NOMO-1 treated with DMSO at 0.1 percent for 48 hours (cell line): ENCODE data around the gene PTPRG.

ENCODE experiments used
- DNase-seq: peaks from one replicate; lab custom pipeline; 2025; ENCODE audit not compliant: unreplicated experiment; lab: John Stamatoyannopoulos, UW

Gene PTPRG

DNA sequence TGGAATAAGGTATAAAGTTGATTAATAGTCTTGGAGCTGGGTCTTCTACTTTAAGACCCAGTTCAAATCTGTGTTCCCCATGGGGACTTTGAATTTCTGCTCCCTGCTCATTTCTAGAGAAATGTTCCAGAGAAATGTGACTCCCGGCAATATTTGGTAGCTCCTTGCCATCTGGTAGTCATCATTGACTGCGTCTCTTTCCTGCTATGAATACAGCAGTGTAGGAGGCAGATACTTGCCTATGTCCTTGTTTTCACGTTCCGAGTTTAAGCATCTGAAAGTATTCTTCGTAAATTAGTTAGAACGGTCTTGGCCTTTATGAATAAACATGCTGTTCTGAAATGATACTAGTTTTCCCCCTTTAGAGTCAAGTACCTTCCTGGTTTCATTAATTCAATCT lies 352.9 kb downstream of the PTPRG start:
- no peak for DNase-seq

DNA sequence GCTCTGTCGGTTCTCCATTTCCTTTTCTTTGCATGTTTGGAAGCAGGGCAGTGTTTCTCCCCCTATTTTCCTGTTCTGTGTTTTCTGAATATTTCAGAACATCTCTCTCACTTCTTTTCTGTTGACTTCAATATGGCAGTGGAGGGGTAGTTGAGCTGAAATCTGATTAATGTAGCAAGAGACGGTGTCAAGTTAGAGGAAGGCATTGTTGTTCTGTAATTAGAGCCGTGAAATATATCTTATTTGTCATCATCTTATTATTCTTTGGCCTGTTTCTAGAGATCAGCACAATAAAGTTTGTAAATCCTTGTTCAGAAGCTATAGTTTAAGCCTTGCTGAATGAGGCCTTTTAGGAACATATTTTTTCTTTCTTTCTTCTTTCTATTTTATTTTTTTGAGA lies 353.9 kb downstream of the PTPRG start:
- DNase-seq: no peak

DNA sequence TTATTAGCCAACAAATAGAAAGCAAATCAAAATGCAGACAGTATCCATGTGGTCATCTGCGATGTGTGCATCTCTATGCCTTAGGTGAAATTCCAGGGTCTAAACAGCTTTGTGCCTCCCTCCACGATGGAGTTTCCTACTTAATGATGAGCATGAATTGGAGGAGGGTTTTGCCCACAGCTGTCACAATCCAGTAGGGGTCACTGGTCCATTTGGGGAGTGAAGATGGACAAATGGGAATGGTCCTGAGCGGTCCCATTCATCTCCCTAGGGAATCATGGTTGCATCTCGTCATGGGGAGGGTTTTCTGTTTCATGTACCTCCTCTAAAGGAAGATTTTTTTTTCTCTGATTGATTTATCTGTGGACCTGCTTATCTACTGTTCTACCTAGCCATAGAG lies 358.0 kb downstream of the PTPRG start:
- no peak for DNase-seq

DNA sequence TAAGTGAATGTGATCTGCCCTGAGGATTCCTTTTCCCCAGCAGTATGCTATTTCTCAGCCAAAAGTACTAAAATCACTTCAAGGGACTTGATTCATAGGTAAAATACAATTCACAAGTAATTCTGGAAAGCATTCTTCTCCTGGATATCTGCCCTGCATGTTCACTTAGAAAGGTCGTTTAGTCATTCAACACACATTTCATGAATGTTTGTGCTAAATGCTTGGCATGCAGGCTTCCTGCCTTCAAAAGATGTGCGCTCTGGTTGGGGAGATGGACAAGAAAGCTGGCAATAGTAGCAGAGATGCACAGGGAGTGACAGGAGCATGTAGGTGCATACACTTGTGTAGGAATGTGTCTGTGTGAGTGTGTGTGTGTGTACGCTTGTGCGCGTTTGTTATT lies 360.7 kb downstream of the PTPRG start:
- no peak for DNase-seq

DNA sequence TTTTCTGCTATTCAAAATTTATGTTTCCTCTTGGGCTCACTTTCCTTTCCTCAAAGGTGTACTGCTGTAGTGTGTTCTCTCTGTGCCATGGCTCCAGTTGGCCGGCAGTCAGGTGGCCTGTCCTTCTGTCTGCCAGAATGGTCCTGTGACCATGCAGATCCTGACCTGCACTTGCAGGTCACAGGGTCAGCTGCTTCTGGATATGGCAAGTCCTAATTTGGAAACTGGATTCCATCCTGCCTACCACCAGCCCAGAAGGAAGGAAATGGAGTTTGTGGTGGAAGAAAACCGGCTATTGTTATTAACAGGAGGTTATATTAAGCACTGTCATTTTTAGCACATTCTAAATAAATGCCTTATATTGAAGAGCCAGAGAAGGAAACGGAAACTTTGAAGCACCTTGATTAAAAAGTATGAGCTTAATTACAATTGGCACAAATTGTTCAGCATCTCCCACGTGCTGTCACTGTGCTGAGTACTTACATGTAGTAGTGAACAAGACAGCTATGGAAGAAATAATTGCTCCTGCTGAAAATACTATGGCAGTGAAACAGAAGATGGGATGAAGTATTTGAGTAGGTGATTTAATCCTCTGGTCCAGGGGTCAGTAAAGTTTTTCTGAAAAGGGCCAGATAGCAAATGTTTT lies 362.8 kb downstream of the PTPRG start:
- no peak for DNase-seq

DNA sequence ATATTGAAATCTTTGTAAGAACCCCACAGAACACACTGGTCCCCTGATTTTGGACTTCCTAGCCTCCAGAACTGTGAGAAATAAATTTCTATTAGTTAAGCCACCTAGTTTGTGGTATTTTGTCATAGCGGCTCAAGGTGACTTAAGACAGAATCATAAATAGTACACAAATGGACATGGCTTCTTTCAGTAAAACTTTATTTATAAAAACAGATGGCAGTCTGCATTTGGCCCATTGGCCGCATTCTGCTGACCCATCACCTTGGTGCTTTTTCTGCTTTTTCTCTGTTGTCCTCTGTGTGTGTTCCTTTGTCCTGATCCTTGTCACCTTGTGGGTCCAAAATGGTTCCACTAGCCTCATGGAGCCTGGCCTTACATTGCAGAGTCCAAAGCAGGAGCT lies 363.6 kb downstream of the PTPRG start:
- no peak for DNase-seq

DNA sequence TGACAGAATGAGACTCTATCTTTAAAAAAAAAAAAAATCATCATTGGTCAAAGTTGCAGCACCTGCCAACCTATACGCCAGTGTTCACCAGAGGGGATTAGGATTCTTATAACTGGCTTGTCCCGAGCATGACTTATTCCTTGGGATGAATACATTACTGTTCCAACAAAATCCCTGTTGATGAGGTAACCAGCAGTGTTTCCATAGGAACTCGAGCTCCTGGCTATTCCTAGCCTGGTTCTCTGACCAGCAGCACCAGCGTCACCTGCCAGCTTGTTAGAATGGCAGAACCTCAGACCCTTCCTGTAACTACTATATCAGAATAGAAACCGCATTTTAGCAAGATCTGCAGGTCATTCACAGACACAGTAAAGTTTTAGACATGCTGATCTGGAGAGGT lies 364.4 kb downstream of the PTPRG start:
- no peak for DNase-seq

DNA sequence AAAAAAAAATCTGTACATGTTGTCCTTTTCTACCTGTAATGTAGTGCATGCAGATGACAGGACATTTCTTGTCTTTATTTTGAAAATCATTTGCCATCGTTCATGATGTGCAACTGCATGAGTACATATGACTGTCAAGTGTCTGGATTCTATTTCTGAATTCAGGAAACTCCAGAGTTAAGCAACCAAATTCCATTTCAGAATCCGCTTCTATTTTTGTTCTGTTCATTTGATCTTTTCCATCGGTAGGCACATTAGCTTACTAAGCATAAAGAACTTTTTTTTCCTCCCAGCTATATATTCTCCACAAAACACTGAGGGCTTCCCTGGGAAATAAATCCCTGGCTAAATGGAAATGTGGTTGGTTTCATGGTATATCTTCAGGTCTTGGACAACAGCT lies 365.6 kb downstream of the PTPRG start:
- DNase-seq: no peak

DNA sequence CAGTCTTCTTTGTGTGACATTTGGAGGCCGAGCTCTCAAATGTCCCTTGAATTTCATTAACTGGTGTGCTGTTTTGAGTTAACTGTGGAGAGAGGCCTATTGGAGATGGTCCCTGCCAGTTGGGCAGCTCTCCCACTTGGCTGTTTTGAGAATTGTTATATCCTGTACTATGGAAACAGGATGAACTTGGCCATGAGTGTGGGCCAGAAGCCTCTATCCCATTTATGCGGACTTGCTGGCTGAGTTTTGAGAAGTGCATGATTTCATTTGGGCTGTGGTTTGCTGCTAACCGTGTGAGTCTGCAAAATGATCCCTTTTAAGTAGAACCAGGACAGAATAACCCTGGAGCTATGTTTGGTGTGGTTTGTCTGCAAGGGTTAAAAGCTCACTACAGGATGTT lies 366.0 kb downstream of the PTPRG start:
- no peak for DNase-seq

DNA sequence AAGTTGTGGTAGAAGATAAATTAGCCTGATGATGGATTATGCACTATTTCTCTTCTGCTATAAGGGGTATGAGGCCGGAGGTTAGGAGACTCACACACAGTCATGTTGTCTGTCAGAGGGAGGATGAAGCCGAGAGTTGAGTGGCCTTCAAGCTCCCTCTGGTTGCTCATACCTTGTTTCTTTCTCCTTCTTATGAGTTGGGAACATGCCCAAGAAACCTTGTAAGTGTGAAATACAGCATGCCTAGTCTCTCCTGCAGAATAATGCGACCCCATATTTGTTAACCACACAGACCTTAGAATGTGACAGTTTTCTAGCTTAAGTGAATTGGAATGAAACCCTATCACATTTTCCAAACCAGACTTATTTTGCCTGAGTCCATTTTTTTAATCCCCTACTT lies 366.7 kb downstream of the PTPRG start:
- no peak for DNase-seq

DNA sequence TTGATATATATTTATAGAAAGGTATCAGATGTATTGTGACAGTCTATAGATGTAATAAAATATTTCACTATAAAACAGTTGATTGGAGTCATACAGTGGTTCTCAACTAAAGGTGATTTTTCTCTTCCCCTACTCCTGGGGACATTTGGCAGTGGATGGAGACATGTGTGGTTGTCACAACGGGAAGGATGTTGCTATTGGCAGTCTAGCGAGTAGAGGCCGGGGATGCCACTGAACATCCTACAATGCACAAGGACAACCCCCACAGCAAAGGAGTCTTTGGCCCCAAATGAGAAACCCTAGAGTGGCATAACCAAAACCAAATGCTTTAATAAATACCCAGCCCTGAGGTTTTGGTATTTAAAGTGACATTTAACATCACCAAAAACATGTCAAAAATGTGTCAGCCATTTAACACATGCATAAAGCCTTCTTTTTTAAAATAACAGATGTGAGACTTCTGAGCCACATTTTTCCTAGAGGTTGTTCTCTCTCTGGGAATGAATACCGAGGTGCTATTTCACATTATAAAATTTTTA lies 367.5 kb downstream of the PTPRG start:
- no peak for DNase-seq

DNA sequence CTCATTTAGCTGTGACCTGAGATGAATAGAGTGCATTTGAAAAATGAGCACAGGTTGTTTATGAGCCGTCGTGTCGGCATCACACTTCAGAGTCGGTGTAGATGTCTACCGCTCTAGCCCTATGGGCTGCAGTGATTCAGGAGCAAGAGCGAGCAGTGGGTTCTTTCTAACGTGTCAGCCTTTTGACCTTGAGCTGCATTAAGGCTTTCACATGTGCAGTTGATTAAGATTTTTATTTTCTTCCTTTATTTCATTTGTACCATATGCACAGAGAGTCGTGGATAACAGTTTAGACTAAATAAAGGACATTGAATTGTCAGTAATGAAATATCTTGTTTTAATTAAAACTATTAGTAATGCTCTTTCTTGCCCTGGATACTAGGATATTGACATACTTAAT lies 368.2 kb downstream of the PTPRG start:
- DNase-seq: no peak

DNA sequence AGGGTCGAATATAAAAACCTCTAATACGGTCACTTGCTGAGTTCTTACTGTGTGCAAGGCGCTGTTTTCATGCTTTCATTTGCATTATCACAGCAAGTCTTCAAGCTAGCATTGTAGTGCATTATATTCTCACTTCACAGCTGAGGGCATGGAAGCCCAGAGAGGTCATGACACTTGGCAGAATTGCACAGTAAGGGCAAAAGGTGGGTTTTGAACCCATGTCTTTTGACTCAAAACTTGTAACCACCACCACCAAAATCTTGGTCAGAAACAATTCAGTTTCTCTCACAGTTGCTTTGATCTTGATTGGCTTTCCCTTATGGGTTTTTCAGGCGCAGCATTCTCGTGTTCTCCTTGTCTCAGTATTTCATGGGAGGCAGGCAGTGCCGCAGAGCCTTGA lies 371.1 kb downstream of the PTPRG start:
- no peak for DNase-seq

DNA sequence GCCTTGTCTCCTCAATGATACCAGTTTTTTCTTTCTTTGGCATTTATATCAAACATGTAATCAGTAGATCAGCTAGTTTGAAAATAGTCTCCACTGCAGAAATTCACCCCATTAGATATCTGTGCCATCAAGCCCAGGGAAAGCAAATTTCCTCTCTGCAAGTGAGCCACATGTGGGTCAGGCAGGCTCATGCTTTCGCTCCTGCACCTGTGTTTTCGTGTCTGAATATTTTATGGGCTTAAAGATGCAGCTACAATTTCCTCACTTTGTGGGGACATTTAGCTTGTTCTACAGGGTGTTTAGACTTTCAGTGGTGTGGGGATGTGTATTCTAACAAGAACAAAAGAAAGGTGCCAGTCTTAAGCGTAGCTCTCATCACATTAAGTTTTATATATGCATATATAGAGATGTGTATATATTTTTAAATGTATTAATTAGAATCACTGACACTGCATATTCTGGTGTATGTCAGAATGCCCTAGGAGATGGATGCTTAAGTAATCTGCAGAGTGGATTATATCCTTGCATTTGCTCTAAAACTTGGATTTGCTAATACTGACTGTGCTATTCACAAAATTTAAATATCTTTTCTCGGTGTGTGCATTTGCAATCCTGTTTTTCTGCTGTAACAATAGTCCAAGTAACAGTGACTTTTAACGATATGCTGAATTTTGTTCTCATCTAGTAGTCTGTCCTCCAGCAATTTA lies 372.6 kb downstream of the PTPRG start:
- DNase-seq: no peak

DNA sequence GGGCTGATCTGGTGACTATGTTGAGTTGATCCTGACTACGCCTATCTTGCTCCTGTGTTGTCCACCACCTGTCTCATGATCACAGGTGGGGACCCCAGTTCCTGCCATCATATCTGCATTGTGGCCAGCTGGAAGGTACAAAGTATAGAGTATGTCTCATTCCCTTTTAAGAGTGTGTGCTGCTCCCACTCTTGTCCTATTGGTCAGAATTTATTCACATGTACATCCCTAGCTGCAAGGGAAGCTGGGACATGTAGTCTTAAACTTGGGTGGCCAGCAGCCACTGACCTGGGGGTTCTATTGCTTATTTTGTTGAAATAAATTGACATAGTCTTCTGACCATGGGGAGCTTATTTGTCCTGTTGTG lies 373.1 kb downstream of the PTPRG start:
- DNase-seq: no peak

DNA sequence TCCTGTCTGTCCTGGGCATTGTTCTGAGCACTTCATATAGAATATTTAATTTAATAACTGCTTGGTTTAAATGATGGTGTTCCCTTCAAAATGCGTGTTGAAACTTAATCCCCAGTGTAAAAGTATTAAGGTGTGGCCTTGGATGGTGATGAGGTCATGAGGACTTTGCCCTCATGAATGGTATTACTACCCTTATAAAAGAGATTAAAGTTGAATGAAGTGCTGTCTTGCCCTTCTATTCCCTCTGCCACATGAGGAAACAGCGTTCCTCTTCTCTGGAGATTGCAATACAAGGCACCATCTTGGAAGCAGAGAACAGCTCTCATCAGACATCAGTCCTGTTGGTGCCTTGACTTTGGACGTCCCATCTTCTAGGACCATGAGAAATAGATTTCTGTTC lies 374.4 kb downstream of the PTPRG start:
- DNase-seq: no peak

DNA sequence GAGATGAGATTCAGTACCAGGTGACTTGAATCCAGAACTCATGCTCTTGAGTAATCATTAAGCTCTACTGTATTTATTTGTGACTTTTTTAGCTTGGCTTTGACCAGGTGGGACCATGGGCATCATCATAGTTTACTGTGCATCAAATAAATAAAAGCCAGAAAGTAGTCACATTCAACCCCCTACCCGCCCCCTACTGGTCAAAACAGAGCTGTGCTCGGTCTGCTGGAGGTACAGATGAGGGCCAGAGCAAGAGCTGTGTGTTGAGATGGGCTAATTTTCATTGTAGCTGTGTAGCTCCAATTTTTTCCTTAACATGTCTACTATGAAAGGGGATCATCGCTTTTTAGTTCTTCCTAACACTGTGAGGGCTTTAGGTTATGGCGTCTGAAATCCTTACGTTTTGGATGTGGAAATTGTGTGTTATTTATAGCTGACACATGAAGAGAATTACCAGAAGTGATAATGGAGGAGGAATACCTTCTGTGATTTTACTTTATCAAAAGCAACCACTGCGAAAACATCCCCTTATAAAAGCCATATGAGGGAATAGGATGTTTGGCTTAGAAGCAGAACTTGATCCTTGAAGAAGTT lies 375.1 kb downstream of the PTPRG start:
- no peak for DNase-seq

DNA sequence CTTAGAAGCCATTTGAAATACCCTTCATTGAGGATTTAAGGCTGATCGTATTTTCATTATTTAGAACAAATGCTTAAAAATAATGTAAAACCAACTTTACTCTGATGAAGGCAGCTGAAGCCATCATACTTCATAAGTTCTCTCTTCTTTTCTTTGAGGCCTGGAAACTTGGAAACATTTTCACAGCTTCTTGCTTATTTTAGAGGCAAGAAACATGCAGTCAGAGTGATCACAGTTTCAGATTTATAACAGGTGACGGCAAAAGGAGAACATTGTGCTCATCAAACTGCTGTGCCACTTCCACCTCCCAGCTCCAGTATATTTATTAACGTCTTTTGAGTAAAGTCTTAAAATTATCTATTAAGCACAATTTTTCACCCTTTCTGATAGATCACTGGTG lies 376.1 kb downstream of the PTPRG start:
- no peak for DNase-seq

DNA sequence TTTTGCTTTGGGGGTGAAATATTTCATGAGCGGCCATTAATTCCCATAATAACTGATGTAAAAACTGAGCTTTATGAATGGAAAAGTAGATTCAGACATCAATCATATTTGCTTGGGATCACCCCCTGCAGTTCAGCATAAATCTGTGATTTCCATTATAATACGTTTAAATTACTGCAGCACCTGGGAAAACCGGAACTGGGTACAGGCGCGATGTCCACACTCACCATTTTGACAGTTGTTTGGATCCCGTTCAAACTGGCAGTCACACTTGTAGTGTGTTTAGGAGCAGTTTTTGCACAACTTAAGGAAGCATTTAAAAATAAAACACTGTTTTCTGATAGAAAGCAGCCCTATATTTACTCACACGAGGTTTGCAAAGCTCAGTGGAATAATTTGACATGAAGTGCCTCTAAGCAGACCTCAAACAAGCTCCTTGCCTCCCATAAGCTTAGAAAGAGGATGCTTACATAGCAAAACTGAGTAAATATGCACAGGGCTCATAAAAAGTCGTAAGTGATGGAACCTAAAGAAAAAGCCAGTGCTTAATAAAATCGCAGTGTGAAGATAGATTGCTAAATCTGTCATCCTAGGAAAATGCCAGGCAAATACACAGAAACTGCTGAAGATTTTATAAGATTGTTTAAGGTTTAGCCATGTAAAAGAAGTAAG lies 377.6 kb downstream of the PTPRG start:
- DNase-seq: no peak

DNA sequence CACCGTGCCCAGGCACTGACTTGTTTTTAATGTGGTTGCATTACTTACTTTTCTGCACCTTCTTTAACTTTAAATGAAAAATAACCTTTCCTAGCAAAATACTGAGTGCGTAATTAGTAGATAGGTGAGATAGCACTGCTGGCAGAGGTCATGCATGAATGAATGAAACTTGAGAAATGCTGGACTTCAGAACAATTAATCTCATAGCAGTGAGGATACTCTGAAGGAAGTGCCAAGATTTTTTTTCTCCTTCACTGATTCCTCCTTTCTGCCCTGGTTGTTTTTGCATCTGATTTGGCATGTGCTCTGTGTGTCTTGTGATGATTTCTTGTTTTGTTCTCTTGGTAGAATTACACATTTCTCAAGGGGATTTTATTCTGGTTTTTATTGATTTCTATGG lies 378.9 kb downstream of the PTPRG start:
- no peak for DNase-seq

DNA sequence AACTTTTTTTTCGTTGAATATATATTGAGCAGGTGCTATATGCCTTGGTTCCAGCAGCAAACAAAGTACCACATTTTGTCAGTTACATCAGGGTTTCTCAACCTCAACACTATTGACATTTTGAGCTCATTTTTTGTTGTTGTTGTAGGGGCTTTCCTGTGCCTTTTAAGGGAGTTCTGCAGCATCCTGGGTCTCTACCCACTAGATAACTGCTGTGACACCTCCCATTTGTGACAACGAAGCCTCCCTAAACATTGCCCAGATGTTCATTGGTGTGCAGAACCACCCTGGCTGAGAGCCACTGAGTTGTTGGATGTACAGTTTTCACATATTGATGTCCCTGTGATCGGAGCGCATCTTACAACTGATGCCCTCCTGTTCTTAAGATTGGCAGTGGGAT lies 382.6 kb downstream of the PTPRG start:
- no peak for DNase-seq

DNA sequence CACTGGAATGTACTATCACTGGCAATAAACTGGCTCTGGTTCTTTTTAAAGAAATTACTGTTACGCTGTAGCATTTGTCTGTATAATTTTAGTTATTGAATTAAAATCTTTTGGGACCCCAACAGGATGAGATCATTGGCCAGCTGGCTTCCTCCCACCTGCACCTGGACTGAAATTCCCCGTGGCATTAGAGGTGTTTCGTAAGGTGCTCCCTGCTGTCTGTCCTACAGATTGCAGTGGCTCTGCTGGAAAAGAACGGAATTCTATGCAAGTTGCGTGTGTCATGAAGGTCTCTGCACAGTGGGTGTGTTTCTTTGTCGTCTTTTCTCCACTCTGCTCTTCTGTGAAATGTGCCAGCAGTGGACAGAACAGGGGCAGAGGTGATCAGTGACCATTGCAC lies 383.4 kb downstream of the PTPRG start:
- DNase-seq: no peak
